Stimulated activated CD4-positive, alpha-beta T cell treated with anti-CD3 and anti-CD28 coated beads, TNF-alpha, amount 100 ng/mL, for 24 hours (primary cell): ENCODE measurements around the gene ADAP2.
"Not testable (repeated sequence)": the region's sequence is repeated elsewhere in the genome, so short reads cannot be mapped to it uniquely, and the experiment has no call there.

ENCODE experiments used
- DNase-seq, 3 experiments: peaks; one replicate each; pipeline ENCODE4 v3.0.0-alpha.2; 2020; ENCODE audit warnings: low read depth in 3 of 3

Gene ADAP2, protein sequence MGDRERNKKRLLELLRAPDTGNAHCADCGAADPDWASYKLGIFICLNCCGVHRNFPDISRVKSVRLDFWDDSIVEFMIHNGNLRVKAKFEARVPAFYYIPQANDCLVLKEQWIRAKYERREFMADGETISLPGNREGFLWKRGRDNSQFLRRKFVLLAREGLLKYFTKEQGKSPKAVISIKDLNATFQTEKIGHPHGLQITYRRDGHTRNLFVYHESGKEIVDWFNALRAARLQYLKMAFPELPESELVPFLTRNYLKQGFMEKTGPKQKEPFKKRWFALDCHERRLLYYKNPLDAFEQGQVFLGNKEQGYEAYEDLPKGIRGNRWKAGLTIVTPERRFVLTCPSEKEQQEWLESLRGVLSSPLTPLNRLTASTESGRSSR

DNA sequence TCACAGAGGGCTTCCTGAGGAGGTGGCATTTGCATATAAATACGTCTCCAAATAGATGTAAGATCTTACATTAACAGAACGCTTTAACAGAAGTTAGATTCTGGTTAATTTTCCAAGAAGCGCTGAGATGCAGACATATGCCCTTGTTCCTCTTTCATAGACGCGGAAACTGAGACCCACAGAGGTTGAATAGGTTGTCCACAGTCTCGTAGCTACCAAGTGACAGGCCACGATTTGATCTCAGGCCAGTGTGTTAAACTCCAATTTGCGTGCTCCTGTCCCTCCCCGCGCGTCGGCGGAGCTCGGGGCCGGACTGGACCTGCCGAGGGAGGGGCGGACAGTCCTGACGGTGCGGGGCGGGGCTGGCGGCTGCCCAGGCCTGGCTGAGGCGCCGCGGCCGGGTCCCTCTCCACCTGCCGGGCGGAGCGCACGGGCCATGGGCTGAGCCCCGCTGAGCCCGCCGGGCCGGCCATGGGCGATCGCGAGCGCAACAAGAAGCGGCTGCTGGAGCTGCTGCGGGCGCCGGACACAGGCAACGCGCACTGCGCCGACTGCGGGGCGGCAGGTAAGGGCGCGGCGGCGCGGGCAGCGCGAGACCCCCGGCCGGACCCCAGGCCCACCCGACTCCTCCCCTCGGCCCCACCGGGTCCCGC is at the start of gene ADAP2:
Gene ADAP2 (plus strand): TSS at position 402 of the 653 bp plus-strand sequence. CDS start 70 bp downstream, at position 472.
- no peak for DNase-seq

DNA sequence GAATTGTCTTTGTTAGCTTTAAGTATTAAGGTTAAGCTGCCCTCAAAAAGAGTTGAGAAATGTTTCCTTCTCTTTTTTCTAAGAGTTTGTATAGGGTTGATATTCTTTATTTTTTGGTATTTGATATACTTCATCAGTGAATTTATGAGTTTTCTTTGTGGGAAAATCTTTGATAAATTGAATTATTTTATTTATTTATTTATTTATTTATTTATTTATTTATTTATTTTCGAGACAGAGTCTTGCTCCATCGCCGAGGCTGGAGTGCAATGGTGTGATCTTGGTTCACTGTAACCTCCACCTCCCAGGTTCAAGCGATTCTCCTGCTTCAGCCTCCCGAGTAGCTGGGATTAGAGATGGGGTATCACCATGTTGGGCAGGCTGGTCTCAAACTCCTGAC is 35.6 kb upstream of the ADAP2 start:
- no peak for DNase-seq

- DNase-seq: no peak
These were observed 27.5 kb upstream of the ADAP2 start for GRCh38 chr17:30894236-30894635.

GRCh38 chr17:30897311-30897710 is 24.4 kb upstream of the ADAP2 start:
- no peak for DNase-seq

- DNase-seq: no peak
These were observed 16.0 kb upstream of the ADAP2 start for GRCh38 chr17:30905742-30906100.

DNA sequence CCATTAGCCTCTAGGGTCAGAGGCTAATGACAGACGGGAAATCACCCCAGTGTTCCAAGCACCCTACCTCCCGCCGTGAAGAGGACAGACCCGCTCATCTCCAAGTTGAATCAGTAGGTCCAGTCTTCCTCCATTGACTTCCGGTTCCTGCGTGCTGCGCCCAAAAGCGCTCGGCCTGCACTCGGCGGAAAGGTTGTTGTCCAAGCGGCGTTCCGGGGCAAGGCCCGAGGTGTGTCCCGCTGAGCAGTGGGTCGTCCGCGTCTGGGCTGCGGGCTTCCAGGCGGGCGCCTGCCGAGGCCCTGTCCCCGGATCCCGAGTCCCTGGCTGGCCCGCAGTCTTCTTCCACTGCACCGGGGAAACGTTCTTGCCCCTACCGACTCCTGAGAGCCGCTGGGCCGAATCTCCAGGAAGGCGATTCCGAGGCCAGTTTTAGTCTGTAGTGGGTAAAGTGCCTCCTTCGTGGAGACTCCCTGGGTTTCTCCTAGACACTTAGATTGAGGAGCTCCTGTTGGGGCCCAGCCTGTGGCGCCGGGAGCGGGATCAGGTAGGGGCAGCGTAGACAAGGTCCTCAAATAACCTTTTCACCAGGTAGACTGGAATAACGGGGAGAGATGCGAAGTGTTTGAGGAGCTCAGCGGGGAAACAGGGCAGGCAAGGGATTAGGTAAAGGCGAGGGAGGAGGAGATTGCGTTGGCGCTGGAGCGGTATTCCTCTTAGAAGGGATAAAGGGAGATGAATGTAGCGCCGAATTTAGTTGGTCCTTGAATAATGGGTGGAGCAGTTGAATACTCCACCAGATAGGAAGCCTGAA is 15.4 kb upstream of the ADAP2 start, which contains the start of gene TEFM:
Gene TEFM (minus strand): TSS at position 138 of the 811 bp plus-strand sequence. CDS start 40 bp downstream, at position 98.
- DNase-seq: peak; percentile 82 to 88 (median 83)

DNA sequence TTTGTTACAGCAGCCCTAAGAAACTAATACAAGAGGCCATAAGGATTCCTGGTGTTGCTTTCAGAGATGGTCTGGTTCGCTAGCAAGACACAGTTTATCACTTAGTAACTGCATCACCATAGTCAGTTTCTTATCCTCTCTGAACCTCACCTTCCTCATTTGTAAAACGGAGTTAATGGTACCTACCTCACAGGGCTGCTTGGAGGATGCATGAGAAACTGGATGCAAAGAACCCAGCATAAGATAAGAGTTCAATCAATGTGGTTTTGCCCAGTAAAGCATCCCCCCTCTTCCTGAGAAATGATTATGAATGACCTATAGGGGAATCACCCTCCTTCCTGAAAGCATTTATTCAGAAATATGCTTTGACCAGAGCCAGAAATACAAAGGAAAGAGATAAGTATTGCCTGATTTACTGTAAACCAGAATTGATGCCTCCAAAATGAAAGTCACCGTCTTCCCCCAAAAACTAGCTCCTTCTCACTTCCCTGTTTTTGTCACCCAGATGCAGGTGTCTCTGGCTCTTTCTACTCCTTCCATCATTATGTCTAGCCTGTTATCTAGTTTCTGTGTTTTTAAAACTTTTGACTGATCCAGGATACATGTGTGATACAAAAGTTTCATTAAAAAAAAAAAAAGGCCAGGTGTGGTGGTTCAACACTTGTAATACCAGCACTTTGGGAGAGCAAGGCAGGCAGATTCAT is 12.9 kb upstream of the ADAP2 start:
- no peak for DNase-seq

GRCh38 chr17:30910151-30910550 is 11.6 kb upstream of the ADAP2 start:
- DNase-seq: not testable (repeated sequence)

GRCh38 chr17:30913955-30914354 is 7.8 kb upstream of the ADAP2 start:
- DNase-seq: no peak

GRCh38 chr17:30915833-30916611 is 5.7 kb upstream of the ADAP2 start:
- DNase-seq: no peak

GRCh38 chr17:30917050-30917449 is 4.7 kb upstream of the ADAP2 start:
- no peak for DNase-seq

GRCh38 chr17:30920282-30920681 is 1.5 kb upstream of the ADAP2 start:
- no peak for DNase-seq

GRCh38 chr17:30920683-30921543 is 832 bp upstream of the ADAP2 start:
- DNase-seq: no peak

DNA sequence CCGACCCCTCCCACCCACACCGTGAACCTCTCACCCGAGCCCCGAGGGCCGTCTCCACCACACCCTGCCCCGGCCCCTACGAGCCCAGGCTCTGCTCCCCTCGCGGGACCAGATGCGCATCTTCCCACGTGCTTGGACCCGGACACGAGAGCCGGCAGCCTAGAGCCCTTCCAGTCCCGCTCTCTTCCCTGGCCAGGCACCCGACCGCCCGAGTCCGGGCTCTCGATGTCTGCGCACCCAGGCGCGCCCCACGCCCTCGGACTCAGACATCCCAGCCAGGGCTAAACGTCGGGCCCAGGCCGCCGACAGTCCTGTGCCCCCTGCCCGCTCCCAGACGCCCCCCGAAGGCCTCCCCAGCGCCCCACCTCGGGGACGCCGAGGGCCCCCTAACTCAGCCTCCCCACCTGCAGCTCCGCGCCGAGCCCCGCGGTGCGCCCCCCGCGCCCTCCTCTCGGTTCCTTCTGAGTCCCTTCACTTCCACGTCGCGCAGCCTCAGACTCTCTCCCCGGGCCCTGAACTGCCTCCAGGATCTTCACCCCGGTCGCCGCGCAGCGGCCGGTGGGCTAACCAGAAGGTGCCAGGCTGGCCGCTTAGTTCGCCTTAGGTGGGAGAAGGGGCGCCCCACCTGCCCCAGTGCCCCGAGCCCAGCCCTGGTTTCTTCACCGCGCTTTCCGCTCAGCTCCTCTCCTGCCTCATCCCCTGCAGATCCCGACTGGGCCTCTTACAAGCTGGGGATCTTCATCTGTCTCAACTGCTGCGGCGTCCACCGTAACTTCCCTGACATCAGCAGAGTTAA is 688 bp downstream of the ADAP2 start:
- no peak for DNase-seq

DNA sequence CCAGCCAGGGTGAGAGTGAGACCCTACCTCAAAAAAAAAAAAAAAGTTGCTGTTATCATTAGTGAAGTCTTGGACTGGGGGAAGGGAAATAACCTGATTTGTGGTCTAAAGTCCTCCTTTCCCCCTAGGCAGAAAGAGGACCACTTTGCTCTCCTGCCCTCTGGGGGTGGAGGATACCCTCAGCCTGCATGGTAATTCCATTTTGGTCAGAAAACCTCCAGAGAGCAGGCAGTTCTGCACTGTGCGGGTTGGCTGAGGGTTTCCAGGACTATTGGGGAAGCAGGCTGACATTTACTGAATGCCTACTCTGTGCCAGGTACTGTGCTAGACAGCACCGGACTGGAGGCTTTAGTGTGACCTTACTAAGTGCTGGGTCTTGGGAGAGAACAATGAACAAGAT is 2.6 kb downstream of the ADAP2 start:
- DNase-seq: no peak

GRCh38 chr17:30926516-30926915 is 4.8 kb downstream of the ADAP2 start:
- DNase-seq: no peak

DNA sequence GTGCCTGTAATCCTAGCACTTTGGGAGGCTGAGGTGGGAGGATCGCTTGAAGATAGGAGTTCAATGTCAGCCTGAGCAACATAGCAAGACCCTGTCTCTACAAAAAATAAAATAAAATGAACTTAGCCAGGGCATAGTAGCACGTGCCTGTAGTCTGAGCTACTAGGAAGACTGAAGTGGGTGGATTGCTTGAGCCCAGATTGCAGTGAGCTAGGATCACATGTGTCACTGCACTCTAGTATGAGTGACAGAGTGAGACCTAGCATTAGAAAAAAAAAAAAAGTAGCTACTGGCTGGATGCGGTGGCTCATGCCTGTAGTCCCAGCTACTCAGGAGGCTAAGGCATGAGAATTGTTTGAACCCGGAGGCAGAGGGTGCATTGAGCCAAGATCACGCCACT is 6.0 kb downstream of the ADAP2 start:
- no peak for DNase-seq

DNA sequence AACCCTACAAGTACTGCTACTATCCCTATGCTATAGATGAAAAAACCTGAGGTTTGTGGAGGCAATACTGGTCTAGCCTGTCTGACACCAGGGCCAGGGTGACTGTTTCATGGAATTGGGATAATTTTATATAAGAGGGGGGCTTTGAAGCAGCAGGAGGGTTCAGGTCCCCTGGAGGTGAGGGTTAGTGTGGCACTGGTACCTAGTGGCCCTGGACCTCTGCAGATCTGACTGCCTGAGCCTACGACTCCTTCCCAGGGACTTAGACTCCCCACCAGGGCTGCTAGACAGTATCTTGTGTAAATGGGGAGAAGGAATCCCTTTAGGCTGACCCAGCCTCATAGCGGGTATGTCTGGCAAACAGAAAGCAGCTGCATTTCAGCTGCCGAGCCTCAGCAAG is 6.8 kb downstream of the ADAP2 start:
- DNase-seq: no peak

DNA sequence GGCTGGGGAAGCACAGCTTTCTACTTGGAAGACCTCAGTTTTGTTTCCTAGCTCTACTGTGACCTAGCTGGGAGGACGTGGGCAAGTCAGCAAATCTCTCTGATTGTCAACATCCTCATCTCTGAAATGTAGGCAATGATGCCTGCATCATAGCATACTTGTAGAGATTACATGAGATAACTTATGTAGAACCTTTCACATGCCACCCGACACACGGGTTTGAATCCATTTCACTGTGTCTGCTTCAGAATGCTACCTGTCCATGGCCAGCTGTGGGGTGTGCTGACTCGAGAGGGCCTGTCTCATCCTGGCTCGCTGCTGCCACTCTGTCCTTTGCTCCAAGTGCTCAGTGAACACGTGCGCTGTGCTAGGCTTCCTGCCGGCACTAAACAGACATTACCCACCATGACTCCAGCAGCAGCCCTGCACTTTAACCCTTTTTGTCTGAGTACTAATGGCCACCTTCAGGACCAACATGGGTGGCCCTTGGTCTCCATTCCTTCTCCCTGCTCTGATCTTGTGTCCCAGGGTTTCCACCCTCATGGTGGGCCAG is 7.4 kb downstream of the ADAP2 start:
- DNase-seq: no peak
